Activated T-cell treated with anti-CD3 and anti-CD28 coated beads, Interleukin-2, amount 50 U/mL, for 1 hour (primary cell): ENCODE measurements around the gene FSTL1.
"Not testable (repeated sequence)": the region's sequence is repeated elsewhere in the genome, so short reads cannot be mapped to it uniquely, and the experiment has no call there.

ENCODE experiments used
- DNase-seq: peaks from one replicate; pipeline ENCODE4 v3.0.0-alpha.2; 2020

Gene FSTL1

DNA sequence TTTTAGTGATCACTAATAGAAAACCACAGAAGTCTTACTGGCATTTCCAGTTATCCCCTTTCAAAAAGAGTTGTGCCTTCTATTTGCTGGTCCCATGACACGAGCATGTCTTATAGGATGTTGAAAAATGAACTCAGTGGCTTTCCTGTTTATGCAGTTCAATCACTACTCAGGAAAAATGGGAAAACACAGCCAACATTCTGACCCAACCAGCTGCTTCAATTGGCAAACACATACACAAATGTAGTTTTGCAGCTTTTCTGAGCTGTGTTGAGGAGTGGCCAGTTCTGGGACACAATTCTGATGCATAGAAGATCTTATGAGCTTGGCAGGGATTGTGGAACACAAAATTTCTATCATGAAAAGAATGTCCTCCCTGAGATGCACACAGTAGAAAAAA is 40.3 kb downstream of the FSTL1 start:
- no peak for DNase-seq

DNA sequence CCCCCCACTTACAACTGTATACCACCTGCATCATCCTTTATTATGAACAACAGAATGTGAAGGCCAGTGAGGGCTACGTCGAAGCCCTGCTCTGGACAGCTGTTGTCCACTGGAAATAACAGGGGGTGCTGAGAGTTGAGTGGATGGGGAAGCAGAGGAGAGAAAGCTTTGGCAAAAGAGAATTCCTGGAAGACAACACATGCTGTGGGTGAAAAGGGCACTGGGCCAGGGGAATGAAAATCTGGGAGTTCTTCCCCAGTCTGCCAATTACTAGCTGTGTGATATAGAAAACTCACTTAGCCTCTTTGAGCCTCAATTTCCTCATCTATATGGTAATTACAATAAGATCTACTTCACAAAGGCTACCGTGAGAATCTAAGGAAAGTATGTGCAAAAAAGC is 40.7 kb downstream of the FSTL1 start:
- DNase-seq, result no peak

DNA sequence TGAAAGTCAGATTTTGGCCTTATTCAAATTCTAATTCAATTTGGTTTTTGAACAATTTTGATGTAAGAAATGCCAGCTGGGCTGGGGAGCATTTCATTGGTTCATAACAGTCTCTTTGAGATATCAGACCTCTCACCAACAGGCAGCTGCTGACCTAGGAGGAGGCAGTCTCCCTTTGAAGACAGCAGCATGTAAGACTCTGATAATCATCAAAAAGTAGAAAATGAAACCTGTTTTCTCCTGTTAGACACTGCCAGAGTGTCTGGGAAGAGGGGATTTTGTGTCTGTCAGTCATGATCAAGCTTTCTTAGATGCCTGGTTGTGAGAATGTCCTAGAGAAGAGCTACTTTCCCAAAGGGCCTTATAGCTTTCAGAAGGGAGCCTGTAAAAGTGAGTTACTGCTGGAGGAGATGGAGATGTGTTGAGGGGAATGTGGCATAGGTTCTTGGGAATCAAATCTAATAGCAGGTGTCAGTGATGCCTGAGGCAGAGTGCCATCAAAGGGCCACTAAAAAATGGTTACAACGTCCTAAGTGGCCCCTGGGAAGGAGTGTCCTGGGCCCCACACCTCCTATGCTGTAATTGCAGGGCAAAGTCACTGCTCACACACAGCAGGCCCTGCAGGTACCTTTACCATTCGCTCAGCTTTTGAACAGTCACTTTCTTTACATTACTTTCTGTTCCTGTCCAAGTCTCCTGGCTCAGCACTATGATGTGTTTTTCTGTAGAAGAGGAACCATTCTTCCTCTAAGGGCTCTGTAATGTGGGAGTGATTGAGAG is 43.1 kb downstream of the FSTL1 start:
- no peak for DNase-seq

DNA sequence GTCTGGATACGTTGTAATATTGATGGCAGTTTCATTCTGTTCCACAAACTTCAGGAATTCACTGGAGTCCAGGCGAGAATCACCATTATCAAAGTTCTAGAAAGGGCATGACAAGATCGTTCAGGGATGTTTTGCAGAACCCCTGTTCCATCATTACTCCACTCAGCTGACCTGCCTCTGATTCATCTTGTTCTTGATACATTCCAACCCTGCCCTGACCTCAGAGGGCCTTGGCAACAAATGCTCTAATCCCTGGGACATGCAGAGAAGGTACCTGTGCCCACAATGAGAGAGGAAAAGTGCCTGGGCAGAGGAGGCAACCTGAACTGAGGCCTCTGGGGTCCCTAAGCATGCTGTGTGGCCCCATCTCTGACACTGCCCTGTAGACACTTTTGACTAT is 45.9 kb downstream of the FSTL1 start:
- no peak for DNase-seq

DNA sequence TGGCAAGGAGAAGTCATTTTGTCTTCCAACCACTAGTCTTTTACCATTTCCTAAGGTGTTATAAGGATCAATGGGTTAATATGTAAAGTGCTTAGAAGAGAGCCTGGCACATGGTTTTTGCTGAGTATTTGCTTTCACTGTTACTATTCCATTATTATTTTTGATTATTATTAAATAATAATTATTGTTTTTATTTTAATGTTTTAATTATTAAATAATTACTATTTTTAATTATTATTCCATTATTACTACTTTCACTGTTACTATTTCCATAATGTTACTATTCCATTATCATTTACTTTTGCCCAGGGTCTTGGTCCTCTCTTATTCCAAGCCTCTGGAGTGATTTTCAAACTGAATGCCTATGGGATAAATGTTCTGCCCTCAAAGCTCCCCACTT is 48.5 kb downstream of the FSTL1 start:
- no peak for DNase-seq

DNA sequence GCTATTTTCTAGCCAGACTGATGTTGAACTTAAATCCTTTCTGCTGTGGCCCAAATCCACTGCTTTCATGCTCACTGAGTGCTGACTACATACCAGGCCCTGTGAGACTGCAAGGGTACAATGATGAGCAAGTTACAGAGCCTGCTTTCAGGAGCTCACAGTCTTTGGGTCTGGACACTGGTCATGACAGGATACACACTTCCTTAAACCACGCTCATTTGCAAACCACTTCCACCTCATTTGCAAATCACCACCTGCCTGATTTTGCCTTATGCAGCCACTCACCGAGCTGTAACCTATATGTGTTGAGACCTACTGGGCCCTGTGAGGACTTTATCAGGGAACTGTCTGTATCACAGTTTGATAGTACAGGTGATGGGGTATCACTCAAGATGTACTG is 51.4 kb downstream of the FSTL1 start:
- DNase-seq, result no peak

DNA sequence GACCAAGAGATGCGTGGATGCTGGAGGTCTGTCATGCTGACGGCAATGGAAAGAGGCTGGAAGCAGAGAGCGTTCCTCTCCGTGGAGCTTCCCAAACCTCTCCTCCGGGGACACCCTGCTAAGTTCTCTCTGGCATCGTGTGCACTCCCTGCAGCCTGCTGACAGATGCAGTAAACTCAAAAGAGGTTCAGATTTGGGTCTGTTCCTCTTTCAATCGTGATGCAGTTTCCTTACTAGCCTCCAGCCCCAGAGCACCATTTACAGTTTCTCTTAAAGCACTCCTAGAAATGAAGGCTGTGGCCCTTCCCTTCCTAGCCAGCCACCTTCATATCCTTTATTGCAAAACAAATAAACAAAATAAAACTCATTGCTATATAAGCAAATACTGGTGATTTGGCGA is 54.3 kb downstream of the FSTL1 start:
- DNase-seq, result no peak

DNA sequence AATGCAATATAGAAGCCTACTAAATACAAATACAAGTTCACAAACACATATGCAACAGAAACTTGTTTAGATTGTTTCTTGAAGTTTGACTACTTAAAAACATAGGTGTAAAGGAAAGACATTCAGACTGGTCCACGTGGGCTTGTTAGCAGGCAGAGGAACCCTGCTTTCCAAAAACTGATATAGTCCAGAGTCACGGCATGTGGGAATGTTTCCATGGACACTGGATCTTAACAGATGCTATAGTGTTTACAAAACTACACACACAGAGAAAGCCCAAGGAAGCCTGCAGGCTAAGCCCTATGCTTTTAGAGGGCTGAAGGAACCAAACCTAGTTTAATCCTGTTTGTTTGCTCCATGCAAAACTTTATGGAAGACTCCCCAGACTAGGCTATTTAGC is 56.4 kb downstream of the FSTL1 start:
- DNase-seq, result no peak

DNA sequence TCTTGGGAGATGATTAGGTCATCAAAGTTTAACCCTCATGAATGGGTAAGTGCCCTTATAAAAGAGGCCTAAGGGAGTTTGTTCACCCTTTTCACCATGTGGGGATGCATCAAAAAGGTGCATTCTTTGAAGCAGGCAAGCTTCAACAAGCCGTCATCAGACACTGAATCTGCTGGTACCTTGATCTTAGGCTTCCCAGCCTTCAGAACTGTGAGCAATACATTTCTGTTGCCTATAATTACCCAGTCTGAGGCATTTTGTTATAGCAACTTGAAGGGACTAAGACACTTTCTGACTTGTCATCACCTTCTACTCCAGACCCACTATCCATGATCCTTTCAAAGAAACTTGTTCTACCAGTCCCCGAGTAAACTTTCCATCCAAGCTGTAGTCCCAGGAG is 57.0 kb downstream of the FSTL1 start:
- no peak for DNase-seq

DNA sequence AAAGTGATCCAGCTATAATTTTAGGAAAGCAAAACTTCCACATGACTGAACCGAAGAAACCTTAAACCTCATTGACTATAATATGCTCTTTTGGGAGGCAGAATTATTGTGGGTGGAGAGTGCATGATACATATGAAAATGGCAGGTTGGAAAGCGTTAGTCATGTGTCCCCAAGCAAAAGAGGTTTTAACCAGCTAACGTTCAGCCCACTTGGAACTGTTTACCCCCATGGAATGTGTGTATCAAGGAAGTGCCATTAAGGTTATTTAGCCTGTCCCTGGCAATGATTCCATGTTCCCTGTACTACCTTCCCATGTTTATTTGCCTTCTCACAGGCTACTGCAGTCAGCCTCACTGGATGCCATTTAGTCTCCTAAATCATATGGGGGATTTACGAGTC is 57.5 kb downstream of the FSTL1 start:
- no peak for DNase-seq

DNA sequence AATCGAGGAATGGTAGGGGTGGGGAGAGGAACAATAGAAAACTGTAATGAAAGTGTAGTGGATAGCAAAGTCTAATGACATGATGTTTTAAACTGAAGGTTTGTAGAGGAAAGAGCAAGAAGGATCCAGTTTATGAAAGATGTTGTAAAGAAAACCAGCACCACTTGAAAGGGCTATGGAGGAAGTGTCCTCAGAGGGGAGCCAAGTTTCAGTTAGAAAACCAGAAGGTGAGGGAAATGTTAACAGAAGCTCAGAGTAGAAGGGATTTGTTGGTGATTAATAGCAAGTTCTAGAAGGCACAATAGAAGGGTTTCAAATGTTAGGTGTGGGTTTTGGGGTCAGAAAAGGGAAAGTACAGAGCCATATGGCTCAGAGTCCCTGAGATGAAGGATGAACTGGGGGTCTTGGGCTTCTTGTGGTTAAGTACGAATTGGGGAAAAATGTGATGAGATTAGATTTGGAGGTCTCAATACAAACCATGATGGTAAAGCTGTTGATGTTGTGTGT is 67.8 kb downstream of the FSTL1 start:
- DNase-seq, result no peak

DNA sequence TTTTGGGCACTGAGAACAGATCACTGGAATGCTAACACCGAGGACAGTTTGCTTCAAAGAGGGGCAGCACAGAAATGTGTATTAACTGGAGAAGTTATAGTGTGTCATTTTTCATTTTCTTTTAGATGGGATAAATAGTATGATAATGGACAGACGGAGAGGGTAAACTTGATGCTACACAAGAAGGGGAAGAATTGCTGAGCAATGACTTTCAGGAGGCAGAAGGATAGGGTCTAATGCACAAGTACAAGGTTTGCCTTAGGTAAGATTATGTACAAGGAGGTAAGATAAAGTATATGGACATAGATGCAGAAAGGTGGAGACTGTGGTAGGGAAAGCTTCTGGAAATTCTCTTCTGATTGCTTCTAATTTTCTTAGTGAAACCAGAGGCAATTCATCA is 69.3 kb downstream of the FSTL1 start:
- DNase-seq, result no peak

DNA sequence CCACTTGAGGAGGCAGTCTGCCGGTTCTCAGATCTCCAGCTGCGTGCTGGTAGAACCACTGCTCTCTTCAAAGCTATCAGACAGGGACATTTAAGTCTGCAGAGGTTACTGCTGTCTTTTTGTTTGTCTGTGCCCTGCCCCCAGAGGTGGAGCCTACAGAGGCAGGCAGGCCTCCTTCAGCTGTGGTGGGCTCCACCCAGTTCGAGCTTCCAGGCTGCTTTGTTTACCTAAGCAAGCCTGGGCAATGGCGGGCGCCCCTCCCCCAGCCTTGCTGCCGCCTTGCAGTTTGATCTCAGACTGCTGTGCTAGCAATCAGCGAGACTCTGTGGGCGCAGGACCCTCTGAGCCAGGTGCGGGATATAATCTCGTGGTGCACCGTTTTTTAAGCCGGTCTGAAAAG is 72.8 kb downstream of the FSTL1 start:
- not testable (repeated sequence) for DNase-seq

DNA sequence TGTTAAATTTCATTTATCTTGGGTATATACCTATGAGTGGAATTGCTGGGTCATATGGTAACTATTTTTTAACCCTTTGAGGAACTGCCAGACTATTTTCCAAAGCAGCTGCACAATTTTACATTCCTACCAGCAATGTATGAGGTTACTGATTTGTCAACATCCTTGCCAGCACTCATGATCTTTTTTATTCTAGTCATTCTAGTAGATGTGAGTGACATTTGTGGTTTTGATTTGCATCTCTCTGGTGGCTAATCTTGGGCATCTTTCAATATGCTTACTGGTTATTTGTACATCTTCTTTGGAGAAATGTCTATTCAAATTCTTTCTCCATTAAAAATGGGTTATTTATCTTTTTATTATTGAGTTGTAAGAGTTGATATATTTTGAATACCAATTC is 80.3 kb downstream of the FSTL1 start:
- DNase-seq, result no peak

DNA sequence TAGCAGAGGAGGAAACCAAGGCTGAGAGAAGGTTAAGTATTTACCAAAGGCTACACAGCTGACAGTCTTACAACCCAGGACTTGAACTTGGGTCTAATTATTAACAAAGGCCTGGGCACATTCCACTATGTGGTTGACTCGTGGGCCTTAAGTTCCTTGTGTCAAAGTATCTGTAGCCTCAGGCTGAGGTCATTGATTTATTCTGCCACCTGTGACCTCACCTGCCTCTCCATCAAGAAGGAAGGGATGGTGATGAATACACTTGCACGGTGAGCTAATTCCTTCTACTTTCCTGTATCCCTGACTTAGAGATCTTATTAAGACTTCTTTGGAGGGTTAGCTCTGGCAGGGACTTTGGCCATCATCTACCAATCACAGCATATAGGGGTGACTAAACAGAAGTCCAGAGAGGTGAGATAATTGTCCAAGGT is 81.7 kb downstream of the FSTL1 start:
- DNase-seq, result no peak

DNA sequence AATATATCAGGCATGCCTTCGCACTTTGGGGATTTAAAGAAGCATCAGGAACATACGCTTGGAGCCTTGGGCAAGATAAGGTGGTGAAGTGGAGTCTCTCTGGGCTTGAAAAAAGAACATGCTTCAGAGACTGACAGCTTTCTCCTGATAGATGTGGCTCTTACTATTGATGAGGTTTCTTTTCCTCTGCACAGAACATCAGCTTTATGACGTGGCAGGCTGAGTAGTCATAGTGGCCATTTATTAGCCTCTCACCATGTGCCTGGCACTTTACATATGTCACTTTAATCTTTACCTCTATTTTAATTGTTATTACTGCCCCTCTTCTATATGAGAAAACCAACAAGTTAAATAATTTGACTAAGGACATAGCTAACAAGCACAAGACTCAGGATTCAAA is 82.6 kb downstream of the FSTL1 start:
- no peak for DNase-seq

DNA sequence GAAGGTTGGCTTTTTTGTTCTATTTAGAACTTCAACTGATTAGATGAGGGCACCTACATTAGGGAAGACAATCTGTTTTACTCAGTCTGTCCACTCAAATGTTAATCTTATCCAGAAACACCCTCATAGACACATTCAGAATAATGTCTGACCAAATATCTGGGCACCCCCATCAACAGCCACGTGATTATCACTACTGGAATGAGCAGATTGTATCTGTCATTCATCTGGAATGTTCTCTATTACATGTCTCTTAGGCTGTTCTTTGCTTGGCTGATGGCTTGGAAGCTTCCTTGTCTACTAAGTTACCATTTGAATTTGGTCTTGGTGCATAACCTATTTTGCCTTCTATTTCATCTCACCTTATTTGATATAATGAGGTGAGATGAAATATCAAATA is 86.0 kb downstream of the FSTL1 start:
- no peak for DNase-seq

DNA sequence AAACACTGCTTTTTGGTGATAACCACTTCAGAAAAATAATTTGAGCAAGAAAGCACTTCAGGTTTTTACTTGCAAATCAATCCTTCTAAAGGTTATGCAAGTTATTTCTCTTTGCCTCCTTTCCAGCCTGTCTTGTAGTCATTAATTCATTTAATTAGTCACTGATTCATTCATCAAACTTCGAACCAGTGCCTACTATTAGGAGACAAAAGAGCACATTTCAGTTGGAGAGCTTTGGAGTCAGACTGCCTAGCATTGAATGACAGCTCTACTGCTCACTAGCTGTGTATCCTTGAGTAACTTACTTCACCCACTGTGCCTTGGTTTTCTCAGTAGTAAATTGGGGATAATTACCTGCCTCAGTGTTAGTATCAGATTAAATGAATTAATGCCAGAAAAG is 86.7 kb downstream of the FSTL1 start:
- DNase-seq, result no peak

DNA sequence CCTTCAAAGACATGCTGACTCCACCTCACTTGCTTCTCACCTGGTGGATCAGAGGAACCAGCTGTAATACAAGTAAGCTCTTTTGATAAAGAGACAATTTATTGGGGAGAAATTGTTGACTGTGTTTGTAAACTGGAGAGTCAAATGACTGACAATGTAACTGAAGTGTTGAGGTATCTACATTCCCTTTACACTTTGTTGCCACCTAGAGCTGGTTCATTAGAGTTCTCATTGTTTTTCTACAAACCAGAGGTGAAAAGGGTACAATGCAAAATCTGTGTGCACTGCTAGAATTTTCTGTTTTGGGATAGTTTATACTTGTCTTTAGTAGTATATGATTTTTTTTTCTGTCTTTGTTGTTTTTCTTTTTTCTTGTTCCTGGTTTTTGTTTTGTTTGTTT is 93.0 kb downstream of the FSTL1 start:
- no peak for DNase-seq

DNA sequence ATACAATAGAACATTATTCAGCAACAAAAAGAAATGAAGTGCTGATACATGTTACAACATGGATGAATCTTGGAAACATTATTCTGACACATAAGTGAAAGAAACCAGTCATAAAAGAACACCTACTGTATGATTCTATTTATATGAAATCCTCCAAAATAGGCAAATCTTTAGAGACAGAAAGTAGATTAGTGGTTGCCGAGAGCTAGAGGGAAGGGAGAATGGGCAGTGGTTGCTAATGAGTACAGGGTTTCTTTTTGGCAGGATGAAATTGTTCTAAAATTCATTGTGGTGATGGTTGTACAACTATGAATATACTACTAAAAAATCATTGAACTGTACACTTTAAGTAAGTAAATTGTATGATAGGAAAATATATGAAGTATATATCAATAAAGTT is 95.3 kb downstream of the FSTL1 start:
- DNase-seq, result no peak

DNA sequence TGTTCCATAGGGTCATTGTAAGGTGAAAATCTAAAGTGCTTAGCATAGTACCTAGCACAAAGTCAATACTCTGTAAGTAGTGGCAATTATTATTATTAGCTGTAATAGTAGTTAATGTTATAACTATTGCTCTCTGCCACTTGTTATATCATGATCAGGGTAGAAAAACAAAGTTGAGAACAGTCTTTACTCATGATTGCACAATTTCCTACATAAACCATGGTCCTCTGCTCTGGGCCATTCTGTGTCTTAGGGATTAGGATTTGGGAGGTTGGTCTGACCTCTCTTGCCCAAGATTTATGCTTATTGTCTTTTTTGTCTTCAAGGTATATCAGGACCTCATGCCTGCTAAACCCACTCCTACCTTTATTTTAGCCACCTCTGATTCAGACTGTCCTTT is 97.3 kb downstream of the FSTL1 start:
- no peak for DNase-seq

DNA sequence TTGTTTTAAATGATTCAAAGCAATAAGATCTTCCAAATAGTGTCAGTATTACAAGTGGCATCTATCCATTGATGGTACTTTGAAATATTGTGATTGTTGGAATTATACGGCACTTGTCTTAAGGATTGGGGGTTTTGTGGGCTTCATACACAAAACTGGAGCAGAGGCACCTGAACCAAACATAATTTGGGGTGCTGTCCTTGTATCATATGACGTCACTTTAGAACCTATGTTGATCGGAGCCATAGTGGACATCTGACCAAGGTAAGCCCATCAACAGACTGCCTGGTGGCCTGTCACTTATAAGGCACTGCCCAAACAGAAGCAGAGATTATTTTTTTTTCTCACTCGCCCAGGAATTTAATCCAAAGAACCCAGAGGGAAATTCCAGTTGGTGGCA is 98.8 kb downstream of the FSTL1 start:
- no peak for DNase-seq

DNA sequence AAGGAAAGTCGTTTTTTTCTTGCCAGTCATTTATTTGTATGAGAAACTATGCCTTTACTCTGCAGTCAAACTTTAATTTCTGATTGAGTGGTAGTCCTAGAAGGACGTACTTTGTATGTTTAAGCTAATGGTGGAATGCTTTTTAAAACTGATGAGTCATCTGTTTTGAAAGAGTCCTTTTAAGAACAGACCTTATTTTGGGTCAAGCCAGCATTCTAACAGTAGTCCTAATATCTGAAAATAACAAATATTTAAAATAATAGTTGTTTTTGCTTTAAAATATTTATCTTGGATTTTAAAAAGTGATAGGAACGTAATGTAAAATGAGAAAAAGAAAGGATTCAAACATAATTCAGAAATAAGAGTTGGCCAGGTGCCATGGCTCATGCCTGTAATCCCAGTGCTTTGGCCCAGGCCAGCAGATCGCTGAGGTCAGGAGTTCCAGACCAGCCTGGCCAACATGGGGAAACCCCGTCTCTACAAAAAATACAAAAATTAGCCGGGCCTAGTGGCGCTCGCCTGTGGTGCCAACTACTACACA is 100.3 kb downstream of the FSTL1 start:
- no peak for DNase-seq

DNA sequence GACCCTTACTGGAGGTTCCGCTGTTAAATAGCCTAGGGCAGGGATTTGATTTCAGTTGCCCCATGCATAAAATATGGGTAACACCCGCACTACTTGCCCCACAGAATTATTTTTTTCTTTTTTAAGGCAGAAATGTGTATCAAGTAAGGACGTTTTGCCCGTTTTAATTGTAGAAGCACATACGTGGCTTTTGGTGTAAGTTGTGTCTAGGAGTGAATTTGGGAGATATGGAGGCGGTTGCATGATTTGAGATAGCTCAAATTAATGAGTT is 101.0 kb downstream of the FSTL1 start:
- DNase-seq, result no peak
